Kidney (tissue), 14 donors: ENCODE results near the gene SGSM2. TPM values are rescaled to one million over a fixed set of nuclear protein-coding genes. Genes with fewer than 3 reads are reported as not detected.

Experiments used
- DNase-seq, 5 donors: peaks; one replicate each; pipeline ENCODE4 v3.0.0-alpha.2; 2013 to 2020
- FAIRE-seq: peaks from 2 replicates; lab custom pipeline; 2012; peaks lifted over from hg19 to GRCh38; lab: Jason Lieb, UNC
- H3K27ac ChIP-seq, 2 donors: one replicate each; pipeline ENCODE4 v1.7.0; 2013; ENCODE audit warnings: low read depth in 2 of 2, low read length in 2 of 2, inconsistent platforms in 1 of 2
- H3K27me3 ChIP-seq: one replicate; pipeline ENCODE4 v1.7.1; 2013; ENCODE audit warnings: low read length, inconsistent platforms; ENCODE audit not compliant: control insufficient read depth, insufficient read depth
- H3K36me3 ChIP-seq, 3 donors: one replicate each; pipeline versions ENCODE4 v1.7.0 to v1.7.1; 2013; ENCODE audit warnings: low read length in 3 of 3, control low read depth in 1 of 3, inconsistent platforms in 1 of 3; ENCODE audit not compliant: insufficient read depth in 3 of 3, control insufficient read depth in 2 of 3
- H3K4me1 ChIP-seq, 3 donors: one replicate each; pipeline versions ENCODE4 v1.7.0 to v1.7.1; 2013; ENCODE audit warnings: low read length in 3 of 3, inconsistent platforms in 1 of 3, low read depth in 1 of 3; ENCODE audit not compliant: control insufficient read depth in 2 of 3, insufficient read depth in 2 of 3
- H3K4me3 ChIP-seq, 3 donors: one replicate each; pipeline versions ENCODE4 v1.7.0 to v1.8.1; 2013; ENCODE audit warnings: low read length in 3 of 3, control low read depth in 1 of 3, inconsistent platforms in 1 of 3
- H3K9ac ChIP-seq, 3 donors: one replicate each; pipeline versions ENCODE4 v1.7.0 to v1.7.1; 2013; ENCODE audit warnings: low read length in 3 of 3, control low read depth in 1 of 3, inconsistent platforms in 1 of 3
- H3K9me3 ChIP-seq, 3 donors: one replicate each; pipeline versions ENCODE4 v1.7.0 to v1.7.1; 2013; ENCODE audit warnings: low read length in 3 of 3, control low read depth in 1 of 3, inconsistent platforms in 1 of 3; ENCODE audit not compliant: control insufficient read depth in 2 of 3, insufficient read depth in 1 of 3
- intact Hi-C: fragments of 100-400 bp; cut with DNase I; formaldehyde crosslinking; loops from one replicate; pipeline ENCODE4 v1.11.1; 2022
- polyA plus RNA-seq: library from polyadenylated mRNA; stranded (reverse); fragments of 350-450 nt; fragmentation: Illumina TruSeq; extraction: RNeasy Lipid Tissue Mini Kit (QIAGEN cat#74804); gene quantifications from one replicate; pipeline ENCODE4 v1.2.3, GENCODE V29; 2014; ENCODE audit warnings: low read depth, low replicate concordance; ENCODE audit not compliant: insufficient read depth
- total RNA-seq: library from RNA; stranded (reverse); fragmentation: NEBNext Ultra II Directional; extraction: Animal tissue kit (Norgen Biotek cat#: 25700); gene quantifications from one replicate; pipeline ENCODE4 v1.2.1, GENCODE V29; 2021
- TF ChIP-seq, protein P1 (sequence below): IDR thresholded peaks from 3 replicates; pipeline ENCODE4 v1.5.1; 2012; ENCODE audit warnings: mild to moderate bottlenecking, moderate library complexity, borderline replicate concordance; ENCODE audit not compliant: insufficient read depth; ENCODE audit errors: extremely low read depth
- donor health status: control.
- donor health status: control.
- donor health status: control.
- donor health status: control.
- donor health status: control.
- donor health status: DM: yes; HTN: yes; CAD: no.
- donor health status: Normal renal cell carcinoma (clear cell type).

The SGSM2 gene
- total and polyA plus RNA-seq, 2 donors from 2014 or later: 33.7 to 58.0 TPM

- TF ChIP-seq, protein P1, sequence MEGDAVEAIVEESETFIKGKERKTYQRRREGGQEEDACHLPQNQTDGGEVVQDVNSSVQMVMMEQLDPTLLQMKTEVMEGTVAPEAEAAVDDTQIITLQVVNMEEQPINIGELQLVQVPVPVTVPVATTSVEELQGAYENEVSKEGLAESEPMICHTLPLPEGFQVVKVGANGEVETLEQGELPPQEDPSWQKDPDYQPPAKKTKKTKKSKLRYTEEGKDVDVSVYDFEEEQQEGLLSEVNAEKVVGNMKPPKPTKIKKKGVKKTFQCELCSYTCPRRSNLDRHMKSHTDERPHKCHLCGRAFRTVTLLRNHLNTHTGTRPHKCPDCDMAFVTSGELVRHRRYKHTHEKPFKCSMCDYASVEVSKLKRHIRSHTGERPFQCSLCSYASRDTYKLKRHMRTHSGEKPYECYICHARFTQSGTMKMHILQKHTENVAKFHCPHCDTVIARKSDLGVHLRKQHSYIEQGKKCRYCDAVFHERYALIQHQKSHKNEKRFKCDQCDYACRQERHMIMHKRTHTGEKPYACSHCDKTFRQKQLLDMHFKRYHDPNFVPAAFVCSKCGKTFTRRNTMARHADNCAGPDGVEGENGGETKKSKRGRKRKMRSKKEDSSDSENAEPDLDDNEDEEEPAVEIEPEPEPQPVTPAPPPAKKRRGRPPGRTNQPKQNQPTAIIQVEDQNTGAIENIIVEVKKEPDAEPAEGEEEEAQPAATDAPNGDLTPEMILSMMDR: no peak
- Histone ChIP-seq H3K27ac (peak overlapping the region in 1 of 2 donors; percentile 20), H3K9me3 (no peaks in the 10 kb centered on the region), H3K9ac (no peak overlapping the region), H3K27me3 (no peaks in the 10 kb centered on the region), H3K4me3 (no peak overlapping the region), H3K4me1 (peaks cover 2 to 14% (median 8%) of the 10 kb centered on the region in 3 donors), H3K36me3 (peaks cover 0 to 2% (median 0%) of the 10 kb centered on the region in 3 donors)
- DNase-seq (peak in 2 of 5 donors; percentile 65 to 70), FAIRE-seq (no peak)
- intact Hi-C loops: loop anchor here (5.0 kb wide), 1 partner anchor 33 kb away; no protein-coding TSS in a partner anchor
These were observed 47.3 kb downstream of the SGSM2 start for GRCh38 chr17:2384439-2385127.

- Histone ChIP-seq H3K36me3 (peaks cover 0 to 9% (median 0%) of the 10 kb centered on the region in 3 donors), H3K27me3 (no peaks in the 10 kb centered on the region), H3K9me3 (no peaks in the 10 kb centered on the region), H3K9ac (peak overlapping the region in 1 of 3 donors; percentile 43), H3K4me1 (peaks cover 2 to 14% (median 8%) of the 10 kb centered on the region in 3 donors), H3K4me3 (no peak overlapping the region), H3K27ac (peak overlapping the region; percentile 65 to 88)
- TF ChIP-seq, protein P1: no peak
- peak in 2 of 5 donors; percentile 65 to 76 for DNase-seq
- no peak for FAIRE-seq
- intact Hi-C loops: no loop called here
These were observed 48.2 kb downstream of the SGSM2 start for GRCh38 chr17:2385240-2386210.

- Histone ChIP-seq H3K9me3 (no peaks in the 10 kb centered on the region), H3K36me3 (peaks cover 0 to 9% (median 0%) of the 10 kb centered on the region in 3 donors), H3K27ac (peak overlapping the region; percentile 65 to 88), H3K9ac (peak overlapping the region in 1 of 3 donors; percentile 43), H3K4me1 (peaks cover 2 to 17% (median 11%) of the 10 kb centered on the region in 3 donors), H3K27me3 (no peaks in the 10 kb centered on the region), H3K4me3 (no peak overlapping the region)
- intact Hi-C loops: no loop called here
- peak; percentile 91 to 95 (median 94) for DNase-seq
- no peak for FAIRE-seq
- TF ChIP-seq, protein P1: no peak
These were observed 49.2 kb downstream of the SGSM2 start for GRCh38 chr17:2386400-2387085.
